Testis (tissue), 3 donors: ENCODE results near the gene AMIGO1. TPM values are rescaled to one million over a fixed set of nuclear protein-coding genes. Genes with fewer than 3 reads are reported as not detected.

Experiments
- DNase-seq: peaks from one replicate; pipeline ENCODE4 v3.0.0-alpha.2; 2019
- H3K27ac ChIP-seq, 2 donors: fragments of 200-600 bp; sonication (generic); one replicate each; pipeline ENCODE4 v1.5.1; 2019
- H3K27me3 ChIP-seq: fragments of 200-600 bp; sonication (generic); one replicate; pipeline ENCODE4 v1.5.1; 2019
- H3K36me3 ChIP-seq: fragments of 200-600 bp; sonication (generic); one replicate; pipeline ENCODE4 v1.5.1; 2017; ENCODE audit warnings: low read depth; ENCODE audit errors: missing control alignments
- H3K4me1 ChIP-seq: fragments of 200-600 bp; sonication (generic); one replicate; pipeline ENCODE4 v1.5.1; 2019
- H3K4me3 ChIP-seq, 2 donors: fragments of 200-600 bp; sonication (generic); one replicate each; pipeline ENCODE4 v1.5.1; 2017 to 2019
- H3K9me3 ChIP-seq: fragments of 200-600 bp; sonication (generic); one replicate; pipeline ENCODE4 v1.5.1; 2017
- CTCF ChIP-seq, 3 experiments: fragments of 450-650 bp in 2 of 3; fragments of 200-600 bp in 1 of 3; sonication (generic) in 1 of 3; IDR thresholded peaks; one replicate each; pipeline ENCODE4 v1.5.1; 2016 to 2019; ENCODE audit warnings: antibody characterized with exemption in 3 of 3, mild to moderate bottlenecking in 2 of 3, moderate library complexity in 1 of 3
- POLR2A ChIP-seq: fragments of 450-650 bp; IDR thresholded peaks from one replicate; pipeline ENCODE4 v1.6.1; 2017; ENCODE audit warnings: antibody characterized with exemption, mild to moderate bottlenecking, moderate library complexity
- WGBS, 2 donors: methylation state at CpG; one replicate each; pipeline ENCODE4 v1.1.5; 2018; 5-methylcytosine and 5-hydroxymethylcytosine counted together
- intact Hi-C: fragments of 100-400 bp; cut with DNase I; formaldehyde crosslinking; loops from one replicate; pipeline ENCODE4 v1.15.1; 2023; ENCODE audit warnings: low total_unique reads
- polyA plus RNA-seq: library from polyadenylated mRNA; stranded (reverse); fragments of 350-450 nt; fragmentation: Illumina TruSeq; extraction: RNeasy Lipid Tissue Mini Kit (QIAGEN cat#74804); gene quantifications from one replicate; pipeline ENCODE4 v1.2.3, GENCODE V29; 2014; ENCODE audit warnings: low read depth, low replicate concordance; ENCODE audit not compliant: insufficient read depth
- total RNA-seq, 2 donors: library from RNA; depleted of rRNA; stranded (reverse); fragments of >200 nt; gene quantifications; one replicate each; pipeline ENCODE4 v1.2.3, GENCODE V29; 2016

Gene AMIGO1
- total and polyA plus RNA-seq, 3 donors from 2014 or later, result 5.1 to 6.7 (median 6.0) TPM

DNA sequence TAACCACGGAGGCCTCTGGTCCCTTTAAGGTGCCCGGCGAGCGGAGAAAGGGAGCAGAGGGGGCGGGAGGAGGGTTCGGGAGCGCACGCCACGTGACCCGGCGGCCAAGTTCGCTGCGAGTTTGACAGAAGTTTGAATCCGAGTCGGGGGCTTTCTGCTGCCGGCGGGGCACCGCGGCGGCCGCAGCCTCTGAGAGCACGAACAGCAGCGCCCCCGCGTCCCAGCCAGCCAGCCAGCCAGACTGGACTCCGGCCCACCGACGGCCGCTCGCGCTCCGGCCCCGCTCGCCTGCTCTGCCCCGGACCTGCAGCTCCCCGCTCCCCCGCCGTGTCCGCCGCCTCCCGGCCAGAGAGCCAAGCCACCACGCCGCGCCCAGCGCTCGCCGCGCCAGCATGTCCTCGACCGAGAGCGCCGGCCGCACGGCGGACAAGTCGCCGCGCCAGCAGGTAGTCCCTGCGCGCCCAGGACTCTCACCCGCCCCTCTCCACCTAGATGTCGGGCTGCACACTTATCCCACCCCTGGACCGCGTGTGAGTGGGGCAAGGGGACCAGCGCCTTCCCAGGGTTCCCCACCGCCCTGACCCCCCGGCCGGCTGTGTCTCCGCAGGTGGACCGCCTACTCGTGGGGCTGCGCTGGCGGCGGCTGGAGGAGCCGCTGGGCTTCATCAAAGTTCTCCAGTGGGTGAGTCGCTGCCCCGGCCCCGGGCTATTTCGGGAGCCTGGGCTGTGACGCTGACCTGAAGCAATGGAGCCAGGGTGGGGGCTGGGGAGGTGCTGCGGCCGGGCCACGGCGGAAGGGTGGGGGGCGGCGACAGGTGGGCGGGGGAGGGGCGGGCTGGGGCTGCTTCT lies 42.9 kb downstream of the AMIGO1 start, which contains the start of gene SYPL2:
Gene SYPL2, plus strand, starts transcription at position 95 of the 849 bp plus-strand sequence. Its CDS starts 298 bp downstream, at position 393.
- TF ChIP-seq POLR2A (no peak), CTCF (IDR thresholded peaks at IDR 0.05) (no peak)
- 0 to 1% methylated on average over 3 to 79 of the region's 88 CpGs for WGBS, 2 donors
- intact Hi-C loops, result no loop called here
- Histone ChIP-seq H3K9me3 (no peaks in the 10 kb centered on the region), H3K4me1 (peaks cover 24% of the 10 kb centered on the region), H3K36me3 (no peaks in the 10 kb centered on the region), H3K27me3 (no peaks in the 10 kb centered on the region), H3K27ac (peak within 1 kb of the TSS; percentile 76 to 79), H3K4me3 (peak within 1 kb of the TSS; percentile 68 to 81)
- DNase-seq, result peak; percentile 91

GRCh38 chr1:109466125-109466451 lies 43.4 kb downstream of the AMIGO1 start:
- Histone ChIP-seq H3K4me1 (peaks cover 24% of the 10 kb centered on the region), H3K36me3 (no peaks in the 10 kb centered on the region), H3K9me3 (no peaks in the 10 kb centered on the region), H3K4me3 (peak overlapping the region; percentile 68 to 81), H3K27me3 (no peaks in the 10 kb centered on the region), H3K27ac (peak overlapping the region; percentile 76 to 79)
- 2 to 3% methylated on average over 24 of the region's 24 CpGs for WGBS, 2 donors
- no peak for TF ChIP-seq CTCF (IDR thresholded peaks at IDR 0.05)
- TF ChIP-seq POLR2A, result no peak
- DNase-seq, result no peak
- intact Hi-C loops, result no loop called here

DNA sequence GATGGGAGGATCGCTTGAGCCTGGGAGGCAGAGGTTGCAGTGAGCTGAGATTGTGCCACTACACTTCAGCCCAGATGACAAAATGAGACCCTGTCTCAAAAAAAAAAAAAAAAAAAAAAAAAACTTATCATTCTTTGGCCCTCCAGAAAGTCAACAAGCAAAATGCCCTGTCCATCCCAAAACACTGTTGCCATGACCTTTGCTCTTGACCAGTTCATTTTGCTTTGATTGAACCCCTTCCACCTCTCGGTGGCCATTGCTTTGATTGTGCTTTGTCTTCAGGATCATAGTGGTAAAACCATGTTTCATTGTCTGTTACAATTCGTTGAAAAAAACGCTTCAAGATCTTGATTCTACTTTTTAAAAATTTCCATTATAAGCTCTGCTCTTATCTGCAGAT lies 51.7 kb downstream of the AMIGO1 start:
- intact Hi-C loops, result no loop called here
- 65 to 78% methylated on average over 4 of the region's 4 CpGs for WGBS, 2 donors
- H3K36me3 ChIP-seq, result no peaks in the 10 kb centered on the region
- no peaks in the 10 kb centered on the region for H3K4me1 ChIP-seq
- no peak for DNase-seq
- H3K27me3 ChIP-seq, result no peaks in the 10 kb centered on the region
- no peaks in the 10 kb centered on the region for H3K9me3 ChIP-seq
- H3K4me3 ChIP-seq, result no peak overlapping the region
- TF ChIP-seq CTCF (IDR thresholded peaks at IDR 0.05), result no peak
- TF ChIP-seq POLR2A, result no peak
- no peak overlapping the region for H3K27ac ChIP-seq

GRCh38 chr1:109454497-109455133 lies 54.9 kb downstream of the AMIGO1 start:
- H3K27me3 ChIP-seq, result no peaks in the 10 kb centered on the region
- no peak for TF ChIP-seq CTCF (IDR thresholded peaks at IDR 0.05)
- TF ChIP-seq POLR2A, result no peak
- no peaks in the 10 kb centered on the region for H3K36me3 ChIP-seq
- no peak for DNase-seq
- no peaks in the 10 kb centered on the region for H3K4me1 ChIP-seq
- H3K9me3 ChIP-seq, result no peaks in the 10 kb centered on the region
- WGBS, 2 donors, result 94 to 100% methylated on average over 1 of the region's 1 CpG
- H3K4me3 ChIP-seq, result no peak overlapping the region
- no peak overlapping the region for H3K27ac ChIP-seq
- intact Hi-C loops, result no loop called here

Other genes with a start within 250 kb of the AMIGO1 start
- gene PSRC1, start 226.6 kb downstream of the AMIGO1 start, total RNA-seq, result 10 to 100 TPM; 34.0 to 48.9 TPM
- gene PSRC1, start 226.6 kb downstream of the AMIGO1 start, polyA plus RNA-seq, result 24.0 TPM
- gene MYBPHL, start 202.7 kb downstream of the AMIGO1 start, total RNA-seq, result under 1 TPM in 1 of 2 donors, not detected in 1; 0.99 TPM
- 1.5 TPM for gene MYBPHL, start 202.7 kb downstream of the AMIGO1 start, polyA plus RNA-seq
- 100 to 1,000 TPM; 174 to 212 TPM for gene SORT1, start 111.8 kb downstream of the AMIGO1 start, total RNA-seq
- gene SORT1, start 111.8 kb downstream of the AMIGO1 start, polyA plus RNA-seq, result 110 TPM
- gene PSMA5, start 83.3 kb downstream of the AMIGO1 start, total RNA-seq, result 10 to 100 TPM; 30.9 to 56.9 TPM
- 72.0 TPM for gene PSMA5, start 83.3 kb downstream of the AMIGO1 start, polyA plus RNA-seq
- 10 to 100 TPM; 46.1 to 67.5 TPM for gene SYPL2, start 43.2 kb downstream of the AMIGO1 start, total RNA-seq
- 29.7 TPM for gene SYPL2, start 43.2 kb downstream of the AMIGO1 start, polyA plus RNA-seq
- gene ATXN7L2, start 25.8 kb downstream of the AMIGO1 start, total RNA-seq, result 10 to 100 TPM; 40.9 to 55.2 TPM
- gene ATXN7L2, start 25.8 kb downstream of the AMIGO1 start, polyA plus RNA-seq, result 28.7 TPM
- 10 to 100 TPM in 1 of 2 donors, 1 to 10 TPM in 1; 8.0 to 11.5 TPM for gene CYB561D1, start 15.6 kb downstream of the AMIGO1 start, total RNA-seq
- gene CYB561D1, start 15.6 kb downstream of the AMIGO1 start, polyA plus RNA-seq, result 8.0 TPM
- 1 to 10 TPM; 2.5 to 4.1 TPM for gene GPR61, start 30.1 kb upstream of the AMIGO1 start, total RNA-seq
- gene GPR61, start 30.1 kb upstream of the AMIGO1 start, polyA plus RNA-seq, result 0.91 TPM
- gene GNAI3, start 38.9 kb upstream of the AMIGO1 start, total RNA-seq, result 1 to 10 TPM; 5.8 to 5.9 TPM
- 5.7 TPM for gene GNAI3, start 38.9 kb upstream of the AMIGO1 start, polyA plus RNA-seq
- gene GNAT2, start 109.9 kb upstream of the AMIGO1 start, total RNA-seq, result 1 to 10 TPM; 2.8 to 3.0 TPM
- gene GNAT2, start 109.9 kb upstream of the AMIGO1 start, polyA plus RNA-seq, result 4.1 TPM
- gene AMPD2, start 110.1 kb upstream of the AMIGO1 start, total RNA-seq, result 10 to 100 TPM; 54.4 to 54.5 TPM
- 35.0 TPM for gene AMPD2, start 110.1 kb upstream of the AMIGO1 start, polyA plus RNA-seq
- gene GSTM4, start 146.4 kb upstream of the AMIGO1 start, total RNA-seq, result 10 to 100 TPM; 58.6 to 61.8 TPM
- gene GSTM4, start 146.4 kb upstream of the AMIGO1 start, polyA plus RNA-seq, result 42.0 TPM
- gene GSTM2, start 158.3 kb upstream of the AMIGO1 start, total RNA-seq, result 100 to 1,000 TPM in 1 of 2 donors, 10 to 100 TPM in 1; 83.2 to 131 TPM
- gene GSTM2, start 158.3 kb upstream of the AMIGO1 start, polyA plus RNA-seq, result 68.0 TPM
- not detected for gene GSTM1, start 178.1 kb upstream of the AMIGO1 start, total RNA-seq
- gene GSTM1, start 178.1 kb upstream of the AMIGO1 start, polyA plus RNA-seq, result not detected
- gene GSTM5, start 202.5 kb upstream of the AMIGO1 start, total RNA-seq, result 1 to 10 TPM; 5.5 to 6.5 TPM
- gene GSTM5, start 202.5 kb upstream of the AMIGO1 start, polyA plus RNA-seq, result 10.6 TPM
- gene GSTM3, start 231.3 kb upstream of the AMIGO1 start, total RNA-seq, result 100 to 1,000 TPM; 748 to 769 TPM
- 1,464 TPM for gene GSTM3, start 231.3 kb upstream of the AMIGO1 start, polyA plus RNA-seq